ENCODE data around the gene C6orf132. TPM values are rescaled to one million over a fixed set of nuclear protein-coding genes. Genes with fewer than 3 reads are reported as not detected.

C6orf132 gene
- 0.63 and 1.4 TPM in 2 replicates for total RNA-seq (ENCODE audit: low replicate concordance)

DNA sequence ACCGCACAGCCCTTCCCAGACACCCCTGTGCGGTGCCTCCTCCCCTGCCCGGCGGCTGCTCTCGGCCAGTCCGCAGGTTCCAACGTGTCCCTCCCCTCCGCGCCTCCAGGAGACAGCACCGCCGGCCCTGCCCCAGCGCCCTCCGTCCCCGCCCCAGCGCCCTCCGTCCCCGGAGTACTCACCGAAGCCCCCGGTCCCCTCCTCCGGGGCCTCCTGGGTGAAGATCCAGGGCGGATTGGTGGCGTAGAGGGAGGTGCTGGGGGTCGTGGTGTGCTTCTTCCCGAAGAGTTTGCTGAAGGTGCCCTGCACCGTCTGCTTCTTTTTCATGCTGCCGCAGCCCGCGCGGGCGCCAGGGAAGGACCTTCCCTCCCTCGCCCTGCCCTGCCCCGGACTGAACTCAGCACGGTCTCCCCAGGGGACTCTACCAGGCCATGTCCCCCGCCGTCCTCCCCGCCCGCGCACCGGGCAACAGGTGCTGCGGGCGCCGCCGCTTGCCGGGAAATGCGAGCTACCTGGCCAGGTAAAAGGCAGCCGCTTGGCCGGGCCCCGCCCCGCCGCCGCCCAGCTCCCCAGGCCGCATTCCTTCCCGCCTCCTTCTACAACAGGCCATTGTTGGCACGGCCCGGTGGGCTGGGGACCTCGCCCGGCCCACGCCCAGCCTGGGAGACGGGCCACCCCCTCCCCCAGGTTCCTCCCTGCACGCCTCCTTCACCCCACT lies at the start of gene C6orf132:
C6orf132 (minus strand) TSS at position 503 of the 718 bp plus-strand sequence; CDS start at position 327, 176 bp downstream.
- no peak for DNase-seq (ENCODE audit: low read depth)
- H3K4me3 ChIP-seq (ENCODE audit: low read depth, low read length) = peak within 1 kb of the TSS; percentile 59
- TF ChIP-seq, protein P1, sequence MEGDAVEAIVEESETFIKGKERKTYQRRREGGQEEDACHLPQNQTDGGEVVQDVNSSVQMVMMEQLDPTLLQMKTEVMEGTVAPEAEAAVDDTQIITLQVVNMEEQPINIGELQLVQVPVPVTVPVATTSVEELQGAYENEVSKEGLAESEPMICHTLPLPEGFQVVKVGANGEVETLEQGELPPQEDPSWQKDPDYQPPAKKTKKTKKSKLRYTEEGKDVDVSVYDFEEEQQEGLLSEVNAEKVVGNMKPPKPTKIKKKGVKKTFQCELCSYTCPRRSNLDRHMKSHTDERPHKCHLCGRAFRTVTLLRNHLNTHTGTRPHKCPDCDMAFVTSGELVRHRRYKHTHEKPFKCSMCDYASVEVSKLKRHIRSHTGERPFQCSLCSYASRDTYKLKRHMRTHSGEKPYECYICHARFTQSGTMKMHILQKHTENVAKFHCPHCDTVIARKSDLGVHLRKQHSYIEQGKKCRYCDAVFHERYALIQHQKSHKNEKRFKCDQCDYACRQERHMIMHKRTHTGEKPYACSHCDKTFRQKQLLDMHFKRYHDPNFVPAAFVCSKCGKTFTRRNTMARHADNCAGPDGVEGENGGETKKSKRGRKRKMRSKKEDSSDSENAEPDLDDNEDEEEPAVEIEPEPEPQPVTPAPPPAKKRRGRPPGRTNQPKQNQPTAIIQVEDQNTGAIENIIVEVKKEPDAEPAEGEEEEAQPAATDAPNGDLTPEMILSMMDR (IDR thresholded peaks at IDR 0.05; ENCODE audit: insufficient read depth, low read length) = peak; percentile 0

DNA sequence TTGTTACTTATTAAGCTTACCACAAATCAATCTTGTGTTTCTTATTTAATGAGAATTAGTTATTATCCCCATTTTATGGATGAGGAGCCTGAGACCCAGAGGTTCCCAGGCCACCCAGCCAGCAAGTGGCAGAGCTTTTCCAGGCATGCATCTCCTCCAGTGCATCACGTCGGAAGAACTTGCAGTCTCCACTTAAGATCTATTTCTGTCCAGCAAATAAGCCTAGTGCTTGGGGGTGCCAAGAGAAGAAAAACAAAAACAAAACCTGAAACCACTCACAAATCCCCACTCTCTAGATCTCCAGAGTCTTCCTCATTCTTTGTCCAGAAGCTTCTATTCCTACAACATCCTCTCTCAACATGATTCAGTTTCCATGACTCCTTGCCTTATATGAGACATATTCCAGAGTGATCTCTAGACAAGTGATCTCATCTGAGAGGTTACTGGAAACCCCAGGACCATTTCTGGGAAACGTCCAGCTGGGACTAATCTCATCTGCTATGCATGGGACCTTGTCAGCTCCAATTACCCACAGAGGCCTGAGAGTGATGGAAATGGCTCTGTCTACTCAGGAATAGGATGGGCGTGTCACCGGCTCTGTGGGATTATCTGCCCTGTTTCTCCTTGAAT lies 48.2 kb upstream of the C6orf132 start:
- H3K4me3 ChIP-seq (ENCODE audit: low read depth, low read length) = no peak overlapping the region
- TF ChIP-seq, protein P1 (IDR thresholded peaks at IDR 0.05; ENCODE audit: insufficient read depth, low read length) = no peak
- peak; percentile 58 for DNase-seq (ENCODE audit: low read depth)

GRCh38 chr6:42188406-42188805 lies 46.0 kb upstream of the C6orf132 start:
- DNase-seq (ENCODE audit: low read depth) = no peak
- H3K4me3 ChIP-seq (ENCODE audit: low read depth, low read length) = no peak overlapping the region
- TF ChIP-seq, protein P1 (IDR thresholded peaks at IDR 0.05; ENCODE audit: insufficient read depth, low read length) = no peak

- TF ChIP-seq, protein P1 (IDR thresholded peaks at IDR 0.05; ENCODE audit: insufficient read depth, low read length) = no peak
- DNase-seq (ENCODE audit: low read depth) = no peak
- no peak overlapping the region for H3K4me3 ChIP-seq (ENCODE audit: low read depth, low read length)
Observed at GRCh38 chr6:42185597-42185996, 43.2 kb upstream of the C6orf132 start.

DNA sequence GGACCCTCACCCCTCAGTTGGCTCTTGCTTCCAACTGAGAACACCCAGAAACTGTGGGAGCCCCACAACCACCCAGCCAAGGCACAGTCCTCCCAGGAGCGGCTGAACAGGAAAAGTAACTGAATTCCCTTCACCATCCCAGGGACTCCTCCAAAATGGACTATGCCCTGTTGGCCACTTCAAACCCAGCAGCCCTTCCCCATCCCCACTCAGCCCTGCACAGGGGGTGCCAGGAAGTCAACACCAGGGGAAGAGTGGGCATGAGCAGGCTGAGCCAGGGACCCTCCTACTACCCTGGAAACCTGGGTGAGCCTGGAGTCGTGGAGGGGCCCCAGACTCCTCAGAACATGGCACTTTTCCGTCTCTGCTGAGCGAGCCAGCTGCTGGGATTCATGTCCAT lies 42.1 kb upstream of the C6orf132 start:
- DNase-seq (ENCODE audit: low read depth) = no peak
- no peak overlapping the region for H3K4me3 ChIP-seq (ENCODE audit: low read depth, low read length)
- TF ChIP-seq, protein P1 (IDR thresholded peaks at IDR 0.05; ENCODE audit: insufficient read depth, low read length) = no peak

DNA sequence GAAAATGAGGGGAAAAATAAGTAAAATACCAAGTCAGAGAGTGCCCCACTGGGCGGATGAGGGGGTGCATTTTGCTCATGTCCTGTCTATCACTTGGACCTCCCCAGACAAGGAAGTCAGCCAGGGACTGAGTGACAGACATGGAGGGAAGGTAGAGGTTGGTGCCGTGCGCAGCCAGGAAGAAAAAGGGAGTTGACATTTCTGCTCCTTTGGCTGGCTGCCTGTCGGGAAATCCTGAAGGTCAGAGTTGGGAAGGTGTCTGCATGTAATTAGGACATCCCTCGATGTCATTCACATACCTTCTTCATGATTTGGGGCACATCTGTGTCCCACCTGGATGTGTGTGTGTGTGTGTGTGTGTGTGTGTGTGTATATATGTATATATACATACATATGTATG lies 39.7 kb upstream of the C6orf132 start:
- DNase-seq (ENCODE audit: low read depth) = no peak
- H3K4me3 ChIP-seq (ENCODE audit: low read depth, low read length) = no peak overlapping the region
- TF ChIP-seq, protein P1 (IDR thresholded peaks at IDR 0.05; ENCODE audit: insufficient read depth, low read length) = no peak
